Measurements from ENCODE around the gene EEF1AKMT3.

The EEF1AKMT3 gene

GRCh38 chr12:57735198-57735855 lies 37.1 kb upstream of the EEF1AKMT3 start:
- DNase-seq, result no peak

GRCh38 chr12:57735952-57736740 lies 36.3 kb upstream of the EEF1AKMT3 start:
- DNase-seq, result no peak

- no peak for DNase-seq
Observed at GRCh38 chr12:57736741-57737466, 35.5 kb upstream of the EEF1AKMT3 start.

GRCh38 chr12:57737467-57738460 lies 34.6 kb upstream of the EEF1AKMT3 start:
- no peak for DNase-seq

GRCh38 chr12:57738661-57739237 lies 33.7 kb upstream of the EEF1AKMT3 start, which contains the start of gene AGAP2:
Gene AGAP2, minus strand, starts transcription at chr12:57738742. Its CDS starts 496 bp downstream, at chr12:57738246.
- DNase-seq, result no peak

GRCh38 chr12:57739387-57739786 lies 33.0 kb upstream of the EEF1AKMT3 start:
- no peak for DNase-seq

- DNase-seq, result no peak
Observed at GRCh38 chr12:57739914-57740538, 32.4 kb upstream of the EEF1AKMT3 start.

- DNase-seq, result peak; percentile 40
Observed at GRCh38 chr12:57740656-57741412, 31.6 kb upstream of the EEF1AKMT3 start.

- DNase-seq, result no peak
Observed at GRCh38 chr12:57741413-57741789, 31.0 kb upstream of the EEF1AKMT3 start.

GRCh38 chr12:57741844-57742738 lies 30.3 kb upstream of the EEF1AKMT3 start:
- peak; percentile 85 for DNase-seq

- DNase-seq, result no peak
Observed at GRCh38 chr12:57743769-57744168, 28.6 kb upstream of the EEF1AKMT3 start.

GRCh38 chr12:57744194-57744776 lies 28.1 kb upstream of the EEF1AKMT3 start:
- peak; percentile 84 for DNase-seq

GRCh38 chr12:57744777-57745484 lies 27.5 kb upstream of the EEF1AKMT3 start, which contains the start of gene TSPAN31:
Gene TSPAN31, plus strand, starts transcription at chr12:57745039. Its CDS starts 116 bp downstream, at chr12:57745155.
- peak; percentile 98 for DNase-seq

- no peak for DNase-seq
Observed at GRCh38 chr12:57745485-57745881, 26.9 kb upstream of the EEF1AKMT3 start.

- no peak for DNase-seq
Observed at GRCh38 chr12:57746025-57746424, 26.4 kb upstream of the EEF1AKMT3 start.

GRCh38 chr12:57749061-57749460 lies 23.4 kb upstream of the EEF1AKMT3 start:
- no peak for DNase-seq

- no peak for DNase-seq
Observed at GRCh38 chr12:57750561-57751431, 21.6 kb upstream of the EEF1AKMT3 start.

All from RPMI8226 (cell line).